ENCODE measurements around the gene HPSE2.

The HPSE2 gene

GRCh38 chr10:98808282-98808892, 427.3 kb downstream of the HPSE2 start:
- no peaks in the 10 kb centered on the region for H3K36me3 ChIP-seq (replicated peaks)
- no peak overlapping the region for H3K4me3 ChIP-seq (ENCODE audit: low read depth, low read length)
- TF ChIP-seq CTCF (IDR thresholded peaks at IDR 0.05; ENCODE audit: low read depth, low read length, missing control alignments): no peak
- H3K27me3 ChIP-seq (replicated peaks): no peaks in the 10 kb centered on the region
- H3K27ac ChIP-seq: no peak overlapping the region
- DNase-seq: no peak
- in situ Hi-C loops (cut with HindIII; ENCODE audit: low pct_ligation_motif_present, low sequenced_read_pairs): no loop called here

DNA sequence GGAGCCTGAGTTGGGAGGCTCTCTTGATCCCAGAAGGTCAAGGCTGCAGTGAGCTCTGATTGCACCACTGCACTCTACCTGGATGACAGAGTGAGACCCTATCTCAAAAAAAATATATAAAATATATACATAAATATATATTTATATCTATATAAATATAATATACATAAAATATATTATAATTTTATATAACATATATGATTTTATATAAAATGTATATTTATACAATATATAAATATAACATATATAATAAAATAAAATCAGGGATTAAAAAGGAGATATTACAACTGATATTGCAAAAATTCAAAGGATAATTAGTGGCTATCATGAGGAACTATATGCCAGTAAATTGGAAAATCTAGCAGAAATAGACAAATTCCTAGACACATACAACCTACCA, 435.4 kb downstream of the HPSE2 start:
- Histone ChIP-seq H3K36me3 (replicated peaks) (no peaks in the 10 kb centered on the region), H3K27ac (no peak overlapping the region), H3K27me3 (replicated peaks) (no peaks in the 10 kb centered on the region), H3K4me3 (ENCODE audit: low read depth, low read length) (no peak overlapping the region)
- no peak for TF ChIP-seq CTCF (IDR thresholded peaks at IDR 0.05; ENCODE audit: low read depth, low read length, missing control alignments)
- DNase-seq: no peak
- in situ Hi-C loops (cut with HindIII; ENCODE audit: low pct_ligation_motif_present, low sequenced_read_pairs): no loop called here

- Histone ChIP-seq H3K27me3 (replicated peaks) (no peaks in the 10 kb centered on the region), H3K27ac (no peak overlapping the region)
- in situ Hi-C loops (cut with HindIII; ENCODE audit: low pct_ligation_motif_present, low sequenced_read_pairs): no loop called here
These were observed 440.2 kb downstream of the HPSE2 start for GRCh38 chr10:98795467-98795866.

GRCh38 chr10:98790817-98791216, 444.8 kb downstream of the HPSE2 start:
- no peak for DNase-seq
- no peaks in the 10 kb centered on the region for H3K36me3 ChIP-seq (replicated peaks)
- H3K27me3 ChIP-seq (replicated peaks): no peaks in the 10 kb centered on the region
- no peak overlapping the region for H3K4me3 ChIP-seq (ENCODE audit: low read depth, low read length)
- no peak for TF ChIP-seq CTCF (IDR thresholded peaks at IDR 0.05; ENCODE audit: low read depth, low read length, missing control alignments)
- no peak overlapping the region for H3K27ac ChIP-seq
- in situ Hi-C loops (cut with HindIII; ENCODE audit: low pct_ligation_motif_present, low sequenced_read_pairs): no loop called here

More at GRCh38 chr10:98795467-98795866, 440.2 kb downstream of the HPSE2 start:
- TF ChIP-seq CTCF (IDR thresholded peaks at IDR 0.05; ENCODE audit: low read depth, low read length, missing control alignments): no peak
- H3K4me3 ChIP-seq (ENCODE audit: low read depth, low read length): no peak overlapping the region
- DNase-seq: no peak
- no peaks in the 10 kb centered on the region for H3K36me3 ChIP-seq (replicated peaks)

GRCh38 chr10:98778277-98778759, 457.3 kb downstream of the HPSE2 start:
- Histone ChIP-seq H3K27me3 (replicated peaks) (no peaks in the 10 kb centered on the region), H3K36me3 (replicated peaks) (no peaks in the 10 kb centered on the region), H3K27ac (no peak overlapping the region), H3K4me3 (ENCODE audit: low read depth, low read length) (no peak overlapping the region)
- no peak for TF ChIP-seq CTCF (IDR thresholded peaks at IDR 0.05; ENCODE audit: low read depth, low read length, missing control alignments)
- in situ Hi-C loops (cut with HindIII; ENCODE audit: low pct_ligation_motif_present, low sequenced_read_pairs): no loop called here
- DNase-seq: no peak

- no peak overlapping the region for H3K27ac ChIP-seq
- H3K36me3 ChIP-seq (replicated peaks): no peaks in the 10 kb centered on the region
- H3K27me3 ChIP-seq (replicated peaks): no peaks in the 10 kb centered on the region
- no peak for TF ChIP-seq CTCF (IDR thresholded peaks at IDR 0.05; ENCODE audit: low read depth, low read length, missing control alignments)
- DNase-seq: no peak
- in situ Hi-C loops (cut with HindIII; ENCODE audit: low pct_ligation_motif_present, low sequenced_read_pairs): no loop called here
- no peak overlapping the region for H3K4me3 ChIP-seq (ENCODE audit: low read depth, low read length)
These were observed 477.2 kb downstream of the HPSE2 start for GRCh38 chr10:98758463-98758862.
